GM12875 (cell line): ENCODE measurements around the gene MNT.

Experiments
- H3K4me3 ChIP-seq: one replicate; pipeline ENCODE4 v1.5.1; 2011; ENCODE audit warnings: low read depth, low read length, control low read depth
- TF ChIP-seq, protein P1 (sequence below): IDR thresholded peaks from 2 replicates; pipeline ENCODE4 v1.5.1; 2011; ENCODE audit warnings: low read depth, mild to moderate bottlenecking, control low read depth, inconsistent platforms, low read length, moderate library complexity, borderline replicate concordance; ENCODE audit not compliant: insufficient read depth

MNT gene

DNA sequence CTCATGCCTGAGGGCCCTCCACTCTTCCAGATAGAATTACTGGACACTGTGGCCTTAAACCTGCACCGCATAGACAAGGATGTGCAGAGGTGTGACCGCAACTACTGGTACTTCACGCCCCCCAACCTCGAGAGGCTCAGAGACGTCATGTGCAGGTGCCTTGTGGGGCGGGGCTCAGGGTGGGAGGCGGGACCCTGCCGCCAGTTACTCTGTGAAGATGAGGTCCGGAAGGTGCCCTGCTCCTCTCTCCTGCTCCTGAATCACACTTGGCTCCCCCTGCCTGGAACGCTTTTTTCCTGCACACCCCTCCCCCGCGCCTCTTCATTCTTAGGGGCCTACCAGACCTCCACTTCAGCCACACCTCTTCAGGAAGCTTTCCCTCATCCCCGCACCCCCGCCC lies 24.8 kb downstream of the MNT start:
- H3K4me3 ChIP-seq = no peak overlapping the region
- TF ChIP-seq, protein P1, sequence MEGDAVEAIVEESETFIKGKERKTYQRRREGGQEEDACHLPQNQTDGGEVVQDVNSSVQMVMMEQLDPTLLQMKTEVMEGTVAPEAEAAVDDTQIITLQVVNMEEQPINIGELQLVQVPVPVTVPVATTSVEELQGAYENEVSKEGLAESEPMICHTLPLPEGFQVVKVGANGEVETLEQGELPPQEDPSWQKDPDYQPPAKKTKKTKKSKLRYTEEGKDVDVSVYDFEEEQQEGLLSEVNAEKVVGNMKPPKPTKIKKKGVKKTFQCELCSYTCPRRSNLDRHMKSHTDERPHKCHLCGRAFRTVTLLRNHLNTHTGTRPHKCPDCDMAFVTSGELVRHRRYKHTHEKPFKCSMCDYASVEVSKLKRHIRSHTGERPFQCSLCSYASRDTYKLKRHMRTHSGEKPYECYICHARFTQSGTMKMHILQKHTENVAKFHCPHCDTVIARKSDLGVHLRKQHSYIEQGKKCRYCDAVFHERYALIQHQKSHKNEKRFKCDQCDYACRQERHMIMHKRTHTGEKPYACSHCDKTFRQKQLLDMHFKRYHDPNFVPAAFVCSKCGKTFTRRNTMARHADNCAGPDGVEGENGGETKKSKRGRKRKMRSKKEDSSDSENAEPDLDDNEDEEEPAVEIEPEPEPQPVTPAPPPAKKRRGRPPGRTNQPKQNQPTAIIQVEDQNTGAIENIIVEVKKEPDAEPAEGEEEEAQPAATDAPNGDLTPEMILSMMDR = no peak

DNA sequence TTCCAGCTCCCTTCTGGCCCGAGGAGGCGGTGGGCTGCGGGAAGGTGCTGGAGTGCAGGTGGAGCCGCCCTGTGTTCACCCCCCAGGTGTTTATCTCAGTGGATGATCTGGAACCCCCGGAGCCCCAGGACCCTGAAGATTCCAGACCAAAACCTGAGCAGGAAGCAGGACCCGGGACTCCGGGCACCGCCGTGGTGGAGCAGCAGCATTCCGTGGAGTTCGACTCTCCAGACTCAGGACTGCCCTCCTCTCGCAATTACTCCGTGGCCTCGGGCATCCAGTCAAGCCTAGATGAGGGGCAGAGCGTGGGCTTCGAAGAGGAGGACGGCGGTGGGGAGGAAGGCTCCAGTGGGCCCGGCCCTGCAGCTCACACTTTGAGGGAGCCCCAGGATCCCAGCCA lies 25.5 kb downstream of the MNT start:
- TF ChIP-seq, protein P1 = no peak
- H3K4me3 ChIP-seq = no peak overlapping the region

DNA sequence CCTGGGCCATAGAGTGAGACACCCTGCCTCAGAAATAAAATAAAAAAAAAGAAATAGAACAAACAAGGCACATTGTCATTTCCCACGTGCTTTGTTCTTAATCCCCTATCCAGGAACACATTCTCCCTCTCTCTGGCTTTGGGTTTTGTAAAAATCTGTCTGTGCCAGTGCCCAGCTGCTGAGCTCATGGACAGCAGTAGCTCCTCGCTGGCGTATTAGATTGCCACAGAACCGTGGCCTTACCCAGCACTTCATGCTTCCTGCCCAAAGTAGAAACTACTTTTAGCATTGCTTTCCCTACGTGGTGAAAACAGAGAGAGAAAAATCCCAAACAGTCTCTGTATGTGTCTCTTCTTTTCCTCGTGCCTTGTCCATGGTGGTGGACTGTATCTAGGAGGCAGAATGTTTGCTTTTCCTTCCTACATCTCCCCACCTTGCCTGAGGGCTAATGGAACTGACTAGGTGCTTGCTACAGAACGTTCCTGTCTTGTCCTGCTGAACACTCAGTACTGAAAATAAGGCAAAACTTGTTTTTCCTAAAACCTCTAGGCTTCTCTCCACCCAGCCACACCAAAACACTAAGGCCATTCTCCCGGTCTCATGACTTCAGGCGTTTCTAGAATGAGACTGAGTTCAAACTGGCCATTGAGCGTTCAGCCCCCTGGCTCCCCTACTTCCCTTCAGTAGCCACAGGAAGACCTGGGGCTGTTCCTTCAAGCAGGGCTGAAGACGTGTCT lies 26.1 kb downstream of the MNT start:
- H3K4me3 ChIP-seq = no peak overlapping the region
- TF ChIP-seq, protein P1 = no peak

DNA sequence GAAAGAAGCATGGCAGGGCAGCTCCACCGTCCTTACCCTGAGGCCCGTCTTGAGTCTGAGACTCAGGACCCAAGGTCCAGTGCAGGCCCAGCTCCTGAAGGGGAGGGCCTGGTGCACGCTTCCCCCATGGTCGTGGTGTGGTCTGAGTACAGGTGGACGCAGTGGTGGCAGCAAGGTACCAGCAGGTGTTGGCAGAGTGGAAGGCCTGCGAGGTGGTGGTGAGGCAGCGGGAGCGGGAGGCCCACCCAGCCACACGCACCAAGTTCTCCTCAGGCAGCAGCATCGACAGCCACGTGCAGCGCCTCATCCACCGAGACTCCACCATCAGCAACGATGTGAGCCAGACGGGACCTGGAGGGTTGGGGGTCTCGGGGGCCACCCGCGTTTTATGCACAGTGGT lies 27.7 kb downstream of the MNT start:
- H3K4me3 ChIP-seq = no peak overlapping the region
- TF ChIP-seq, protein P1 = no peak

DNA sequence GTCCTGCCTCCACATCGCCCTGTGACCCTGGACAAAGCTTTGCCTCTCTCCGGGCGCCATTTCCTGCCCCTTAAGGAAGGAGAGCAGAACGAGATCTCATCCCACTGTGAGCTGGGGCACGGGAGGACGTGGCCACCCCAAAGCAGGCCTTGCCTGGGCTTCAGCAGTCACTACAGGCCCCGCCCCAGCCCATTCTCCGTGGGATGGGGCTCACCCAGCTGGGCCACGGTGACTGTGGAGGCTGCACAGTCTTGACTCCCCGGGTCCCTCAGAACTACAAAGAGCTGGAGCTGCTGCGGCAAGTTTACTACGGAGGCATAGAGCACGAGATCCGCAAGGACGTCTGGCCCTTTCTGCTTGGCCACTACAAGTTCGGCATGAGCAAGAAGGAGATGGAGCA lies 28.2 kb downstream of the MNT start:
- TF ChIP-seq, protein P1 = no peak

DNA sequence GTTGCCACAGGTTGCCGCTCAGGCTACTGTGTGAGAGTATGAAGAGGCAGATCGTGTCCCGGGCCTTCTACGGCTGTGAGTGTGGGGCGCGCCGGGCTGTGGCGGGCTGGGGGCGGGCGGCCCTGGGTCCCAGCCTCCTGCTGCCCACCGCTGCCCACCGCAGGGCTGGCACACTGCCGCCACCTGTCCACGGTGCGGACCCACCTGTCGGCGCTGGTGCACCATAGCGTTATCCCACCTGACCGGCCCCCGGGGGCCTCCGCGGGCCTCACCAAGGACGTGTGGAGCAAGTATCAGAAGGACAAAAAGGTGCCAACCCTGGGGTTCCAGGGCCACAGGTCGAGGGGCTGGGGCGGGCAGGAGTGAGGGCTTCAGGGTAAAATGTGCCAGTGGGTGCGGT lies 28.7 kb downstream of the MNT start:
- TF ChIP-seq, protein P1 = no peak
- H3K4me3 ChIP-seq = no peak overlapping the region

More for the DNA sequence above, 28.2 kb downstream of the MNT start:
- no peak overlapping the region for H3K4me3 ChIP-seq
